A549 (cell line): ENCODE data around the gene SMURF1.

Experiments used
- EHMT2 ChIP-seq: fragments of 200-600 bp; sonication (generic); IDR thresholded peaks from 2 replicates; pipeline ENCODE4 v1.6.1; 2016; ENCODE audit warnings: antibody characterized with exemption, low read depth, mild to moderate bottlenecking, moderate library complexity
- HDAC2 ChIP-seq: fragments of 200-600 bp; sonication (generic); IDR thresholded peaks from 2 replicates; pipeline ENCODE4 v1.6.1; 2016
- KDM5A ChIP-seq: fragments of 200-600 bp; sonication (generic); IDR thresholded peaks from 2 replicates; pipeline ENCODE4 v1.6.1; 2016; ENCODE audit warnings: antibody characterized with exemption, mild to moderate bottlenecking
- NFE2L2 ChIP-seq: fragments of 150-350 bp; conservative IDR thresholded peaks from 2 replicates; pipeline ENCODE4 v1.6.1; 2014; ENCODE audit warnings: low read length
- PBX3 ChIP-seq: IDR thresholded peaks from 2 replicates; pipeline ENCODE4 v1.6.1; 2012
- POLR2A ChIP-seq: IDR thresholded peaks from 2 replicates; pipeline ENCODE4 v1.6.1; 2012; ENCODE audit warnings: mild to moderate bottlenecking, low read length
- POLR2AphosphoS2 ChIP-seq: conservative IDR thresholded peaks from 2 replicates; pipeline ENCODE4 v1.6.1; 2012; ENCODE audit warnings: low read length, improper control_type of control experiment, inconsistent platforms
- REST ChIP-seq: fragments of 200-600 bp; sonication (generic); IDR thresholded peaks from 2 replicates; pipeline ENCODE4 v1.6.1; 2016; ENCODE audit warnings: antibody characterized with exemption, mild to moderate bottlenecking, moderate library complexity
- TF ChIP-seq, protein P1 (sequence below): fragments of >200 bp; sonication (Bioruptor Twin); formaldehyde crosslinking; IDR thresholded peaks from 3 replicates; pipeline ENCODE4 v1.5.1; 2016
- TF ChIP-seq, protein P2 (sequence below): fragments of >200 bp; sonication (Bioruptor Twin); formaldehyde crosslinking; IDR thresholded peaks from 2 replicates; pipeline ENCODE4 v1.6.1; 2016

GRCh38 chr7:99013266-99014112 is 130.4 kb downstream of the SMURF1 start:
- TF ChIP-seq POLR2A (no peak), POLR2AphosphoS2 (no peak), HDAC2 (no peak), NFE2L2 (no peak), PBX3 (no peak), KDM5A (no peak), REST (no peak), EHMT2 (no peak)
- TF ChIP-seq, protein P1, sequence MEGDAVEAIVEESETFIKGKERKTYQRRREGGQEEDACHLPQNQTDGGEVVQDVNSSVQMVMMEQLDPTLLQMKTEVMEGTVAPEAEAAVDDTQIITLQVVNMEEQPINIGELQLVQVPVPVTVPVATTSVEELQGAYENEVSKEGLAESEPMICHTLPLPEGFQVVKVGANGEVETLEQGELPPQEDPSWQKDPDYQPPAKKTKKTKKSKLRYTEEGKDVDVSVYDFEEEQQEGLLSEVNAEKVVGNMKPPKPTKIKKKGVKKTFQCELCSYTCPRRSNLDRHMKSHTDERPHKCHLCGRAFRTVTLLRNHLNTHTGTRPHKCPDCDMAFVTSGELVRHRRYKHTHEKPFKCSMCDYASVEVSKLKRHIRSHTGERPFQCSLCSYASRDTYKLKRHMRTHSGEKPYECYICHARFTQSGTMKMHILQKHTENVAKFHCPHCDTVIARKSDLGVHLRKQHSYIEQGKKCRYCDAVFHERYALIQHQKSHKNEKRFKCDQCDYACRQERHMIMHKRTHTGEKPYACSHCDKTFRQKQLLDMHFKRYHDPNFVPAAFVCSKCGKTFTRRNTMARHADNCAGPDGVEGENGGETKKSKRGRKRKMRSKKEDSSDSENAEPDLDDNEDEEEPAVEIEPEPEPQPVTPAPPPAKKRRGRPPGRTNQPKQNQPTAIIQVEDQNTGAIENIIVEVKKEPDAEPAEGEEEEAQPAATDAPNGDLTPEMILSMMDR = no peak
- TF ChIP-seq, protein P2, sequence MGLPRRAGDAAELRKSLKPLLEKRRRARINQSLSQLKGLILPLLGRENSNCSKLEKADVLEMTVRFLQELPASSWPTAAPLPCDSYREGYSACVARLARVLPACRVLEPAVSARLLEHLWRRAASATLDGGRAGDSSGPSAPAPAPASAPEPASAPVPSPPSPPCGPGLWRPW = no peak
